Mucosa of rectum (tissue), 2 donors: Measurements from ENCODE around the gene MTCL3.

ENCODE experiments used
- H3K27ac ChIP-seq, 2 donors: one replicate each; pipeline ENCODE4 v1.7.0; 2013; ENCODE audit warnings: inconsistent platforms in 2 of 2, low read depth in 2 of 2, low read length in 2 of 2
- H3K27me3 ChIP-seq, 2 donors: one replicate each; pipeline ENCODE4 v1.7.0; 2013; ENCODE audit warnings: low read length in 2 of 2; ENCODE audit not compliant: control insufficient read depth in 2 of 2, insufficient read depth in 2 of 2
- H3K36me3 ChIP-seq, 2 donors: one replicate each; pipeline ENCODE4 v1.7.0; 2013; ENCODE audit warnings: low read length in 2 of 2; ENCODE audit not compliant: control insufficient read depth in 2 of 2, insufficient read depth in 2 of 2
- H3K4me1 ChIP-seq, 2 donors: one replicate each; pipeline ENCODE4 v1.7.0; 2013; ENCODE audit warnings: low read length in 2 of 2, mild to moderate bottlenecking in 1 of 2; ENCODE audit not compliant: control insufficient read depth in 2 of 2, insufficient read depth in 2 of 2
- H3K4me3 ChIP-seq, 2 donors: one replicate each; pipeline ENCODE4 v1.7.0; 2013; ENCODE audit warnings: low read length in 2 of 2
- H3K9ac ChIP-seq, 2 donors: one replicate each; pipeline ENCODE4 v1.7.0; 2013; ENCODE audit warnings: low read length in 2 of 2, low read depth in 1 of 2, mild to moderate bottlenecking in 1 of 2
- H3K9me3 ChIP-seq, 2 donors: one replicate each; pipeline ENCODE4 v1.7.0; 2013; ENCODE audit warnings: low read length in 2 of 2; ENCODE audit not compliant: control insufficient read depth in 2 of 2
- donor health status: healthy.
- donor health status: Normal muscosa, but diverticular disease.

MTCL3 gene

GRCh38 chr6:127494240-127494767 lies 24.8 kb downstream of the MTCL3 start:
- H3K9ac ChIP-seq = no peak overlapping the region
- no peak overlapping the region for H3K4me3 ChIP-seq
- H3K9me3 ChIP-seq = no peaks in the 10 kb centered on the region
- H3K36me3 ChIP-seq = no peaks in the 10 kb centered on the region
- H3K27ac ChIP-seq = no peak overlapping the region
- no peaks in the 10 kb centered on the region for H3K4me1 ChIP-seq
- no peaks in the 10 kb centered on the region for H3K27me3 ChIP-seq

GRCh38 chr6:127489248-127489647 lies 29.9 kb downstream of the MTCL3 start:
- no peak overlapping the region for H3K9ac ChIP-seq
- H3K4me1 ChIP-seq = no peaks in the 10 kb centered on the region
- H3K27me3 ChIP-seq = no peaks in the 10 kb centered on the region
- no peak overlapping the region for H3K4me3 ChIP-seq
- no peak overlapping the region for H3K27ac ChIP-seq
- H3K9me3 ChIP-seq = no peaks in the 10 kb centered on the region
- no peaks in the 10 kb centered on the region for H3K36me3 ChIP-seq

- Histone ChIP-seq H3K9me3 (no peaks in the 10 kb centered on the region), H3K36me3 (no peaks in the 10 kb centered on the region), H3K9ac (no peak overlapping the region), H3K4me1 (no peaks in the 10 kb centered on the region), H3K4me3 (no peak overlapping the region), H3K27ac (no peak overlapping the region), H3K27me3 (no peaks in the 10 kb centered on the region)
These were observed 32.2 kb downstream of the MTCL3 start for GRCh38 chr6:127486934-127487333.

GRCh38 chr6:127484212-127484863 lies 34.8 kb downstream of the MTCL3 start:
- H3K27ac ChIP-seq = no peak overlapping the region

GRCh38 chr6:127483399-127484055 lies 35.6 kb downstream of the MTCL3 start:
- Histone ChIP-seq H3K9ac (no peak overlapping the region), H3K4me1 (no peaks in the 10 kb centered on the region), H3K4me3 (peak overlapping the region; percentile 6 to 17), H3K27ac (no peak overlapping the region), H3K9me3 (no peaks in the 10 kb centered on the region), H3K27me3 (no peaks in the 10 kb centered on the region), H3K36me3 (no peaks in the 10 kb centered on the region)

More at GRCh38 chr6:127484212-127484863, 34.8 kb downstream of the MTCL3 start:
- Histone ChIP-seq H3K4me3 (peak overlapping the region; percentile 6 to 17), H3K4me1 (no peaks in the 10 kb centered on the region), H3K36me3 (no peaks in the 10 kb centered on the region), H3K9me3 (no peaks in the 10 kb centered on the region), H3K27me3 (no peaks in the 10 kb centered on the region), H3K9ac (no peak overlapping the region)

GRCh38 chr6:127482325-127482724 lies 36.8 kb downstream of the MTCL3 start:
- Histone ChIP-seq H3K36me3 (no peaks in the 10 kb centered on the region), H3K4me1 (no peaks in the 10 kb centered on the region), H3K9me3 (no peaks in the 10 kb centered on the region), H3K27ac (no peak overlapping the region), H3K9ac (no peak overlapping the region), H3K4me3 (no peak overlapping the region), H3K27me3 (no peaks in the 10 kb centered on the region)

- Histone ChIP-seq H3K27ac (no peak overlapping the region), H3K4me1 (no peaks in the 10 kb centered on the region), H3K36me3 (no peaks in the 10 kb centered on the region), H3K9me3 (no peaks in the 10 kb centered on the region), H3K9ac (no peak overlapping the region), H3K4me3 (no peak overlapping the region), H3K27me3 (no peaks in the 10 kb centered on the region)
These were observed 37.5 kb downstream of the MTCL3 start for GRCh38 chr6:127481628-127482027.

- Histone ChIP-seq H3K4me3 (no peak overlapping the region), H3K9ac (no peak overlapping the region), H3K9me3 (no peaks in the 10 kb centered on the region), H3K4me1 (no peaks in the 10 kb centered on the region), H3K27me3 (no peaks in the 10 kb centered on the region), H3K36me3 (no peaks in the 10 kb centered on the region), H3K27ac (no peak overlapping the region)
These were observed 38.0 kb downstream of the MTCL3 start for GRCh38 chr6:127481111-127481510.

- Histone ChIP-seq H3K4me3 (no peak overlapping the region), H3K27ac (no peak overlapping the region), H3K9ac (no peak overlapping the region), H3K9me3 (no peaks in the 10 kb centered on the region), H3K4me1 (no peaks in the 10 kb centered on the region), H3K27me3 (no peaks in the 10 kb centered on the region), H3K36me3 (no peaks in the 10 kb centered on the region)
These were observed 41.5 kb downstream of the MTCL3 start for GRCh38 chr6:127477658-127478057.

- Histone ChIP-seq H3K9ac (no peak overlapping the region), H3K4me3 (no peak overlapping the region), H3K9me3 (no peaks in the 10 kb centered on the region), H3K27me3 (no peaks in the 10 kb centered on the region), H3K27ac (no peak overlapping the region), H3K4me1 (no peaks in the 10 kb centered on the region), H3K36me3 (no peaks in the 10 kb centered on the region)
These were observed 43.3 kb downstream of the MTCL3 start for GRCh38 chr6:127475823-127476176.
